Activated CD8-positive, alpha-beta T cell treated with anti-CD3 and anti-CD28 coated beads for 36 hours (primary cell): ENCODE results near the gene TCTN2. TPM values are rescaled to one million over a fixed set of nuclear protein-coding genes. Genes with fewer than 3 reads are reported as not detected.

Experiments used
- ATAC-seq: fragments of 200-7000 bp; cut with Tn5 transposase; one replicate; pipeline ENCODE4 v1.10.0; 2021; ENCODE audit warnings: mild to moderate bottlenecking, moderate library complexity
- CTCF ChIA-PET: fragments of 350-600 bp; sonication (Branson Sonifier 250); formaldehyde crosslinking; loops from one replicate; lab custom pipeline; 2021; ENCODE audit warnings: antibody characterized with exemption; lab: Charles Lee
- POLR2A ChIA-PET: fragments of 350-600 bp; sonication (Branson Sonifier 250); formaldehyde crosslinking; loops from one replicate; lab custom pipeline; 2021; ENCODE audit warnings: antibody characterized with exemption; lab: Charles Lee
- DNase-seq: peaks from one replicate; pipeline ENCODE4 v3.0.0-alpha.2; 2020
- H3K27ac Mint-ChIP-seq: one replicate; pipeline ENCODE4 v1.8.0; 2021; ENCODE audit warnings: mild to moderate bottlenecking, mixed read lengths
- H3K27me3 Mint-ChIP-seq: one replicate; pipeline ENCODE4 v1.8.0; 2021; ENCODE audit warnings: mixed read lengths
- H3K36me3 Mint-ChIP-seq: one replicate; pipeline ENCODE4 v1.8.0; 2021; ENCODE audit warnings: low read depth, mixed read lengths
- H3K4me1 Mint-ChIP-seq: one replicate; pipeline ENCODE4 v1.8.0; 2021; ENCODE audit warnings: low read depth, mixed read lengths
- H3K4me3 Mint-ChIP-seq: one replicate; pipeline ENCODE4 v1.8.0; 2021; ENCODE audit warnings: mild to moderate bottlenecking, moderate library complexity, mixed read lengths
- H3K9me3 Mint-ChIP-seq: one replicate; pipeline ENCODE4 v1.8.0; 2021; ENCODE audit warnings: mixed read lengths
- intact Hi-C: fragments of 100-400 bp; cut with micrococcal nuclease; formaldehyde crosslinking; loops from one replicate; pipeline ENCODE4 v1.10.0; 2022
- total RNA-seq, 2 experiments: library from RNA; stranded (reverse); gene quantifications; one replicate each; pipeline ENCODE4 v1.2.3, GENCODE V29; 2021
- TF ChIP-seq, protein P1 (sequence below): fragments of 200-600 bp; IDR thresholded peaks from one replicate; pipeline ENCODE4 v1.8.0; 2022; ENCODE audit warnings: antibody characterized with exemption, mild to moderate bottlenecking

Gene TCTN2
- total RNA-seq, 2 experiments from 2014 or later: 2.0 to 2.3 TPM

DNA sequence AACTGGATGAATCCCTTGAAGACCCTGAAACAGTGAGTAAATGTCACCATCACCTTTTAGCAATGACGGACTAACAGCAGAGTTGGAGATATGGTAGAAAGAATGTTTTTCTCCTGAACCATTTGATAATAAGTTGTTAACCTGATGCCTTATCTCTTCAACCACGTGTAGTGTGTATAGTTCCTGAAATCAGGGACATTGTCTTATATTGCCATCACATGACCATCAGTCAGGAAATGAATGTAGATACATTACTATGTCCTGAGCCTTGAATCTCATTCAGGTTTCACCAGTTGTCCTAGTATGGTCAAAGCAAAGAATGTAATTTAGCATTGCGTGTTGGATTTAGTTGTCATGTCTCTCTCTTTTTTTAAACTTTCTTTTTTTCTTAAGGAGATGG, 57.0 kb downstream of the TCTN2 start:
- no peak overlapping the region for H3K27ac Mint-ChIP-seq
- no peaks in the 10 kb centered on the region for H3K9me3 Mint-ChIP-seq
- TF ChIP-seq, protein P1, sequence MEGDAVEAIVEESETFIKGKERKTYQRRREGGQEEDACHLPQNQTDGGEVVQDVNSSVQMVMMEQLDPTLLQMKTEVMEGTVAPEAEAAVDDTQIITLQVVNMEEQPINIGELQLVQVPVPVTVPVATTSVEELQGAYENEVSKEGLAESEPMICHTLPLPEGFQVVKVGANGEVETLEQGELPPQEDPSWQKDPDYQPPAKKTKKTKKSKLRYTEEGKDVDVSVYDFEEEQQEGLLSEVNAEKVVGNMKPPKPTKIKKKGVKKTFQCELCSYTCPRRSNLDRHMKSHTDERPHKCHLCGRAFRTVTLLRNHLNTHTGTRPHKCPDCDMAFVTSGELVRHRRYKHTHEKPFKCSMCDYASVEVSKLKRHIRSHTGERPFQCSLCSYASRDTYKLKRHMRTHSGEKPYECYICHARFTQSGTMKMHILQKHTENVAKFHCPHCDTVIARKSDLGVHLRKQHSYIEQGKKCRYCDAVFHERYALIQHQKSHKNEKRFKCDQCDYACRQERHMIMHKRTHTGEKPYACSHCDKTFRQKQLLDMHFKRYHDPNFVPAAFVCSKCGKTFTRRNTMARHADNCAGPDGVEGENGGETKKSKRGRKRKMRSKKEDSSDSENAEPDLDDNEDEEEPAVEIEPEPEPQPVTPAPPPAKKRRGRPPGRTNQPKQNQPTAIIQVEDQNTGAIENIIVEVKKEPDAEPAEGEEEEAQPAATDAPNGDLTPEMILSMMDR: no peak
- intact Hi-C loops: no loop called here
- ATAC-seq: no peak
- ChIA-PET POLR2A (interaction anchor here (6.3 kb wide), 1 partner anchor 15 kb away, joined by 59 read pairs; the partner anchor contains the start of gene ATP6V0A2), CTCF (interaction anchor here (1.1 kb wide), 1 partner anchor 34 kb away, joined by 3 read pairs; no protein-coding TSS in a partner anchor)
- H3K4me1 Mint-ChIP-seq: peaks cover 22% of the 10 kb centered on the region
- no peak overlapping the region for H3K4me3 Mint-ChIP-seq
- no peak for DNase-seq
- H3K36me3 Mint-ChIP-seq: peaks cover 66% of the 10 kb centered on the region
- no peaks in the 10 kb centered on the region for H3K27me3 Mint-ChIP-seq

DNA sequence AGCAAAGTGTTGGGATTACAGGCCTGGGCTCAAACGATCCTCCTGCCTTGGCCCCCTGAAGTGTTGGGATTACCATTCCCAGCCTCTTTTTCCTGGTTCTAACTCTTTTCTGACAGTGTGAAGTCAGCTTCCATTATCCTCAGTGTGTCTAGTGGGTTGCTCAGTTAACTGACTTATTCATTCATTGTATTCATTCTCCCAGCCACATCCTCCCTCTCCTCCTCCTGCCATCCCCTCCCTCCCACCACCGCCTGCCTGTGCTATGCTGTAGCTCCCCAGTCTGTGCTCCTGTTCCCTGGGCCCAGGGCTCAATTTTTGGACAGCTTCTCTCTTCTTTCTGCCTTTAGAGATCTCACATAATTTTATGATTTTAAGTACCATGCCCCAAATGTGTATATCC, 60.7 kb downstream of the TCTN2 start:
- CTCF ChIA-PET: no interaction called here
- TF ChIP-seq, protein P1: no peak
- POLR2A ChIA-PET: no interaction called here
- Mint-ChIP-seq H3K4me3 (no peak overlapping the region), H3K27me3 (no peaks in the 10 kb centered on the region), H3K4me1 (peaks cover 2% of the 10 kb centered on the region), H3K27ac (no peak overlapping the region), H3K36me3 (peaks cover 69% of the 10 kb centered on the region), H3K9me3 (no peaks in the 10 kb centered on the region)
- ATAC-seq (no peak), DNase-seq (no peak)
- intact Hi-C loops: no loop called here

DNA sequence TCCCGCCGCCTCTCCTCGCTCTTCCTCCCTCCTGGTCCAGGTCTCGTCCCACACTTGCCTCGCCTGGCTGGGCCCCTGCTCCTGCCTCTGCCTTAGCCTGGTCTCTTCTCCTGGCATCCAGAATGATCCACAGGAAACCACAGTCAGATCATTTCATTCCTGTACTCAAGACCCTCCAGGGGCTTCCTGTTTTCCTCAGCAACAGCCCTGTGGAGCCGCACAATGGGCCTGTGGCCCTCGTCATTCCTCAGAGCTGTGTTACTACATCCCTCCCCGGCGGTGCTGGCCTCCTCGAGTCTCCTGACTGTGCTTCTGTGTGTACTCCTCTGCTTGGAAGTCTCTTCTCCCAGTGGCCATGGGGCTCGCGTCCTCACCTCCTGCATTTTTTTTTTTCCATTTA, 61.3 kb downstream of the TCTN2 start:
- peaks cover 5% of the 10 kb centered on the region for H3K4me1 Mint-ChIP-seq
- peaks cover 69% of the 10 kb centered on the region for H3K36me3 Mint-ChIP-seq
- ChIA-PET CTCF (no interaction called here), POLR2A (no interaction called here)
- no peak overlapping the region for H3K27ac Mint-ChIP-seq
- H3K4me3 Mint-ChIP-seq: no peak overlapping the region
- H3K9me3 Mint-ChIP-seq: no peaks in the 10 kb centered on the region
- TF ChIP-seq, protein P1: no peak
- DNase-seq (no peak), ATAC-seq (no peak)
- intact Hi-C loops: no loop called here
- H3K27me3 Mint-ChIP-seq: no peaks in the 10 kb centered on the region

DNA sequence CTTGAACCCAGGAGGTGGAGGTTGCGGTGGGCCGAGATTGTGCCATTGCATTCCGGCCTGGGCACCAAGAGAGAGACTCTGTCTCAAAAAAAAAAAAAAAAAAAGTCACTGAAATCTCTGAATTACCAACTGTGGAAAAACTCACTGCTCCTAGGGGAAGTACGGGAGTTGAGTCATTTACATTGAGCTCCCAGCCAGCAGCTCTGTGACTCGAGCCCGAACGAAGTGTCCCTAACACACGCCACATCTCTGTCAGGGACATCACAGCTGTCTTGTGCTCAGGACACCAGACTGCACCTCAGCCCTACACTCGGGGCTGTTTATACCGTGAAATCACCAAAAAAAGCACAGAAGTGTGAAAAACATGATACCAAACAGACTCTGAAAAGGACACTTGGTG, 62.3 kb downstream of the TCTN2 start:
- H3K4me1 Mint-ChIP-seq: peaks cover 8% of the 10 kb centered on the region
- TF ChIP-seq, protein P1: no peak
- POLR2A ChIA-PET: no interaction called here
- H3K36me3 Mint-ChIP-seq: peaks cover 70% of the 10 kb centered on the region
- H3K4me3 Mint-ChIP-seq: no peak overlapping the region
- no peak overlapping the region for H3K27ac Mint-ChIP-seq
- H3K9me3 Mint-ChIP-seq: no peaks in the 10 kb centered on the region
- no peaks in the 10 kb centered on the region for H3K27me3 Mint-ChIP-seq
- no peak for DNase-seq
- intact Hi-C loops: no loop called here
- CTCF ChIA-PET: interaction anchor here (0.6 kb wide), 1 partner anchor 36 kb away, joined by 3 read pairs; no protein-coding TSS in a partner anchor
- ATAC-seq: no peak

DNA sequence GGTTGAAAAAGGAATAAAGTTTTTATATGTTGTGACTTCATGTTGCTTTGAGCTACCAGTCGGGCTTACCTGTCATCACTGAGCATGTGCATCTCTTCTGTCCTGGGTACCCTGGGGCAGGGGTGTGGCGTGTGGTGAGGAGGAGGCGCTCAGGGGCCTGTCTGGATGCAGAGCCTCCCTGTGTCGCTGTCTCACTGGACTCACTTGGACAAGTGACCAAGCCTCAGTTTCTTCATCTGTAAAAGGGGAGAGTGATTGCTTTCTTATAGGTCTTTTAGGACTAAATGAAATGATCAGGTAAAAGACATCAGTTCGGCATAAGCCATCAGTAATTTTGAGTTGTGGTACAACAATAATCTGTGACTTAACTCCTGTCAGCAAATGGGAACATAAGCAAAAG, 63.4 kb downstream of the TCTN2 start:
- peaks cover 9% of the 10 kb centered on the region for H3K4me1 Mint-ChIP-seq
- H3K36me3 Mint-ChIP-seq: peaks cover 69% of the 10 kb centered on the region
- H3K9me3 Mint-ChIP-seq: no peaks in the 10 kb centered on the region
- intact Hi-C loops: no loop called here
- no peak overlapping the region for H3K27ac Mint-ChIP-seq
- POLR2A ChIA-PET: interaction anchor here (0.5 kb wide), 1 partner anchor 11 kb away, joined by 3 read pairs; no protein-coding TSS in a partner anchor
- no peaks in the 10 kb centered on the region for H3K27me3 Mint-ChIP-seq
- TF ChIP-seq, protein P1: no peak
- no peak for ATAC-seq
- CTCF ChIA-PET: no interaction called here
- DNase-seq: no peak
- H3K4me3 Mint-ChIP-seq: no peak overlapping the region
